Measurements from ENCODE around the gene MAP3K12.

Gene MAP3K12

DNA sequence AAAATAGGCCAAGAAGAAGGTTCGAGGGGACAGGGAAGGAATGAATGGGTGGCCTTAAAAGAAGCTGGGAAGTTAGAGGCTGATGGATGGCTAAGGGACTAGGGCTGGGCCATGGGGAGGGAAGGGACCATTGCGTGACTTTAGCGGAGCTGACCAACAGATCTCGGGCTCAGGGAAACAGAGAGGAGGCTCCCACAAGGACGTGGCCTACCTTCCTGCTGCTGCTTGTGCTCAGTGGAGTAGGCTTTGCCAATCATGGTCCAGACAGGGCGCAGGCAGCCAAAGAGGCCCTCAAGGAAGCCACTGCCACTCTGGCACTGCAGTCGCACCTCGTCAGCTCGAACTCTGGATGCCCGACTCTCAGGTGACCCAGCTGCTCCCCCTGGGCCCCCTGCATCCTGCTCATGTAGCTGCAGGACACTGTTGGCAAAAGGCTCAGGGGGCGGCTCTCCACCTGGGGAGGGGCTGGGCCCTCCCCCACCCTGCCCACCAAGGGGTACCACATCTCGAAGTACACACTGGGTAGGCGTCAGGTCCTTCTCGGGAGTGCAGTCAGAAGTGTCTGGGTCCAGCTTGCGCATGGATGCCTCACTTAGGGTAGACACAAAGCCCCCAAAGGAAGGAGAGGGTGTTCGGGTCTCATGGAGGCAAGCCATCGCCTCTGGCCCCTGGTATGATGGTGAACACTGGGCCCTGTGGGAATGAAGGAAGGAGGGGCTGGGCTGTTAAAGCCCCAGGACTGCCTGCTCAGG, 12.3 kb downstream of the MAP3K12 start:
- Histone ChIP-seq H3K27ac (ENCODE audit: poor library complexity, severe bottlenecking) (no peak overlapping the region), H3K9me3 (ENCODE audit: severe bottlenecking) (no peaks in the 10 kb centered on the region), H3K36me3 (ENCODE audit: low read depth) (peaks cover 50% of the 10 kb centered on the region), H3K4me1 (ENCODE audit: insufficient read depth, poor library complexity, severe bottlenecking) (no peaks in the 10 kb centered on the region), H3K4me3 (ENCODE audit: severe bottlenecking) (no peak overlapping the region), H3K27me3 (ENCODE audit: insufficient read depth, poor library complexity, severe bottlenecking) (no peaks in the 10 kb centered on the region)
- ATAC-seq (ENCODE audit: low read depth) (no peak), DNase-seq (ENCODE audit: low spot score) (no peak)
- TF ChIP-seq, protein P1, sequence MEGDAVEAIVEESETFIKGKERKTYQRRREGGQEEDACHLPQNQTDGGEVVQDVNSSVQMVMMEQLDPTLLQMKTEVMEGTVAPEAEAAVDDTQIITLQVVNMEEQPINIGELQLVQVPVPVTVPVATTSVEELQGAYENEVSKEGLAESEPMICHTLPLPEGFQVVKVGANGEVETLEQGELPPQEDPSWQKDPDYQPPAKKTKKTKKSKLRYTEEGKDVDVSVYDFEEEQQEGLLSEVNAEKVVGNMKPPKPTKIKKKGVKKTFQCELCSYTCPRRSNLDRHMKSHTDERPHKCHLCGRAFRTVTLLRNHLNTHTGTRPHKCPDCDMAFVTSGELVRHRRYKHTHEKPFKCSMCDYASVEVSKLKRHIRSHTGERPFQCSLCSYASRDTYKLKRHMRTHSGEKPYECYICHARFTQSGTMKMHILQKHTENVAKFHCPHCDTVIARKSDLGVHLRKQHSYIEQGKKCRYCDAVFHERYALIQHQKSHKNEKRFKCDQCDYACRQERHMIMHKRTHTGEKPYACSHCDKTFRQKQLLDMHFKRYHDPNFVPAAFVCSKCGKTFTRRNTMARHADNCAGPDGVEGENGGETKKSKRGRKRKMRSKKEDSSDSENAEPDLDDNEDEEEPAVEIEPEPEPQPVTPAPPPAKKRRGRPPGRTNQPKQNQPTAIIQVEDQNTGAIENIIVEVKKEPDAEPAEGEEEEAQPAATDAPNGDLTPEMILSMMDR (IDR thresholded peaks at IDR 0.05; ENCODE audit: poor library complexity, severe bottlenecking) = no peak

DNA sequence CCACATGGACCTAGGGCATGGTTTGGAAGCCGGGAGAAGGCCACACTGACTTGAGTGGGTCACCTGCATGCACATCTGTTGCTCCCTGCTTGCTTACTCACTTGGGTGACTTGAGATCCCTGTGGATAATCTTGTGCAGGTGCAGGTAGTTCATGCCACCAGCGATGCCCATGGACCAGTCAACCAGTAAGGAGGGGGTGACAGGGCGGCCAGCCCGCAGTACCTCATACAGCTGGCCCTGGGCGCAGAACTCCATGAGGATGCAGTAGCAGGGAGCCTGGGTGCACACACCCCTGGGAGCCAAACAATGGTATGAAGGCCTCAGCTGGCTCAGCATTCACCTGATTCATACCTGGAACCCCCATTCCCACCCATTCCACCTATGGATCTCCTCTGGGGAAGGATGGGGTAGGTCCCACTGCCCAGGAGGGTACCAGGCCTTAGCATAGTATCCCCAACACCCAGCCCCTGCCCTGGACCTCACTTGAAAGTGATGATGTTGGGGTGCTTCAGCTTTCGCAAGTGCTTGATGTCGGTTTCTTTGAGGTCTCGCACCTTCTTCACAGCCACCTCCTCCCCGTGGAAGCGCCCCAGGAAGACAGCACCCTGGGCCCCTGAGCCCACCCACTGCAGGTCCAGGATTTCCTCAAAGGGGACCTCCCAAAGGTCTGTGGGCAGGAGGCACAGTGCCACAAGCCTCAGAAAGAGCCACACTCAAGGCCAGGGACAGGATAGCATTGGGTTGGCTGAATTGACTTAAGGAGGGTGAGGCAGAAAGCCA, 13.1 kb downstream of the MAP3K12 start:
- DNase-seq (ENCODE audit: low spot score) (no peak), ATAC-seq (ENCODE audit: low read depth) (no peak)
- Histone ChIP-seq H3K27me3 (ENCODE audit: insufficient read depth, poor library complexity, severe bottlenecking) (no peaks in the 10 kb centered on the region), H3K36me3 (ENCODE audit: low read depth) (peaks cover 57% of the 10 kb centered on the region), H3K9me3 (ENCODE audit: severe bottlenecking) (no peaks in the 10 kb centered on the region), H3K27ac (ENCODE audit: poor library complexity, severe bottlenecking) (no peak overlapping the region), H3K4me3 (ENCODE audit: severe bottlenecking) (no peak overlapping the region), H3K4me1 (ENCODE audit: insufficient read depth, poor library complexity, severe bottlenecking) (no peaks in the 10 kb centered on the region)
- TF ChIP-seq, protein P1 (IDR thresholded peaks at IDR 0.05; ENCODE audit: poor library complexity, severe bottlenecking) = no peak

- no peak overlapping the region for H3K27ac ChIP-seq (ENCODE audit: poor library complexity, severe bottlenecking)
- peaks cover 68% of the 10 kb centered on the region for H3K36me3 ChIP-seq (ENCODE audit: low read depth)
- H3K4me3 ChIP-seq (ENCODE audit: severe bottlenecking) = no peak overlapping the region
- TF ChIP-seq, protein P1 (IDR thresholded peaks at IDR 0.05; ENCODE audit: poor library complexity, severe bottlenecking) = no peak
- DNase-seq (ENCODE audit: low spot score) (no peak), ATAC-seq (ENCODE audit: low read depth) (peak; percentile 5; the same call in 1 of the 3 replicates)
- no peaks in the 10 kb centered on the region for H3K27me3 ChIP-seq (ENCODE audit: insufficient read depth, poor library complexity, severe bottlenecking)
- no peaks in the 10 kb centered on the region for H3K9me3 ChIP-seq (ENCODE audit: severe bottlenecking)
- H3K4me1 ChIP-seq (ENCODE audit: insufficient read depth, poor library complexity, severe bottlenecking) = peaks cover 4% of the 10 kb centered on the region
Measured at GRCh38 chr12:53484686-53485575, 14.3 kb downstream of the MAP3K12 start.

- peaks cover 78% of the 10 kb centered on the region for H3K36me3 ChIP-seq (ENCODE audit: low read depth)
- peaks cover 4% of the 10 kb centered on the region for H3K4me1 ChIP-seq (ENCODE audit: insufficient read depth, poor library complexity, severe bottlenecking)
- H3K27me3 ChIP-seq (ENCODE audit: insufficient read depth, poor library complexity, severe bottlenecking) = no peaks in the 10 kb centered on the region
- no peaks in the 10 kb centered on the region for H3K9me3 ChIP-seq (ENCODE audit: severe bottlenecking)
- no peak overlapping the region for H3K27ac ChIP-seq (ENCODE audit: poor library complexity, severe bottlenecking)
- no peak overlapping the region for H3K4me3 ChIP-seq (ENCODE audit: severe bottlenecking)
- DNase-seq (ENCODE audit: low spot score) = no peak
- ATAC-seq (ENCODE audit: low read depth) = peak; percentile 1; the same call in 2 of the 3 replicates
- TF ChIP-seq, protein P1 (IDR thresholded peaks at IDR 0.05; ENCODE audit: poor library complexity, severe bottlenecking) = no peak
Measured at GRCh38 chr12:53483979-53484377, 15.3 kb downstream of the MAP3K12 start.

Data from RWPE2 (cell line).